ENCODE data around the gene HOXA6. TPM values are rescaled to one million over a fixed set of nuclear protein-coding genes. Genes with fewer than 3 reads are reported as not detected.

Gene HOXA6
- total RNA-seq, 2 experiments from 2014 or later: 4.1 to 12.0 TPM

DNA sequence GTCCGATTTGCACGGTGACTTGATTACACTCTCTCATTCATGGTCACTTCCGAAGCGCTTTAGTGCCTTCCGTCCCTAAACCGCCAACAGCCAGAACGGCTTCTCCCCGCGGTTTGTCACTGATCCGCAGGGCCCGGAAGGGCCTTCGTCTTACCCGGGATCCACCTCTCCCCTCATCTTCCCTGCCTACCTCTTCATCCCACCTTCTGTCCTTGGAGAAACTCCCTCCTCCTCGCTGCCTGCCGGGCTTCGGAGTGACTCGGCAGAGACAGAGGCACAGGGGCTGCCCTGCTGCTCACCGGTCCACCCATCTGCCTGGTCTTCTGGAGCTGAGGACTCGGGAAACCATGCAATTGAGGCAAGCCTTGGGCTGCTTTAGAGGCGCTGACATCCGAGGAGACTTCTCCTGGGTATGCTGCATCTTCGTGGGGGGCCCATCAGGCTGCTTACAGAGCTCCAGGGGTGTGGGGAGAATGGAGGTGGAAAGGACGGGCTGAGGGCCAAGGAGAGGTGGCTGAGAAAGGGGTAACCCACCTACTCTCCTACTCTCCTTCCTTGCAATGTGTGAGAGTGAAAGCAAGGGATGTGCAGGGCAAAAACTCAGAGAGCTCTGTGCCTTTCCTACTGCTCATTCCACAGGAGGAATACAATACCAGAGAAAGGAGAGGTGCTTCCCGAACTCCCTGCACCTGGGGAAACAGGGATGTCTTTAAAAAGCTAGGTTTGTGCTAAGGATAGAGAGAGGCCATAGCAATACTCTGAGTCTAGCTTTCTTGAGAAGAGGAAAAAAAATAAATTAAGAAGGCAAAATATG is 38.5 kb upstream of the HOXA6 start:
- H3K9me3 ChIP-seq (ENCODE audit: low read length): no peaks in the 10 kb centered on the region
- no peaks in the 10 kb centered on the region for H3K79me2 ChIP-seq (ENCODE audit: insufficient read depth, low read depth, low read length)
- no peaks in the 10 kb centered on the region for H3K4me1 ChIP-seq (ENCODE audit: insufficient read depth, low read length, poor library complexity, severe bottlenecking)
- H3K9me2 ChIP-seq (ENCODE audit: insufficient read depth, low read length): no peaks in the 10 kb centered on the region
- ChIA-PET POLR2A (interaction anchor here (0.6 to 0.8 kb wide), 3 partner anchors 92 to 506 kb away, joined by 3 read pairs; no protein-coding TSS in a partner anchor), CTCF (ENCODE audit: unreplicated experiment) (no interaction called here)
- H3K36me3 ChIP-seq (ENCODE audit: insufficient read depth, low read length): no peaks in the 10 kb centered on the region
- H2AFZ ChIP-seq (ENCODE audit: low read length): no peak overlapping the region
- TF ChIP-seq EZH2phosphoT487 (IDR thresholded peaks at IDR 0.05; ENCODE audit: borderline replicate concordance, low read depth, low read length): no peak
- TF ChIP-seq, protein P1, sequence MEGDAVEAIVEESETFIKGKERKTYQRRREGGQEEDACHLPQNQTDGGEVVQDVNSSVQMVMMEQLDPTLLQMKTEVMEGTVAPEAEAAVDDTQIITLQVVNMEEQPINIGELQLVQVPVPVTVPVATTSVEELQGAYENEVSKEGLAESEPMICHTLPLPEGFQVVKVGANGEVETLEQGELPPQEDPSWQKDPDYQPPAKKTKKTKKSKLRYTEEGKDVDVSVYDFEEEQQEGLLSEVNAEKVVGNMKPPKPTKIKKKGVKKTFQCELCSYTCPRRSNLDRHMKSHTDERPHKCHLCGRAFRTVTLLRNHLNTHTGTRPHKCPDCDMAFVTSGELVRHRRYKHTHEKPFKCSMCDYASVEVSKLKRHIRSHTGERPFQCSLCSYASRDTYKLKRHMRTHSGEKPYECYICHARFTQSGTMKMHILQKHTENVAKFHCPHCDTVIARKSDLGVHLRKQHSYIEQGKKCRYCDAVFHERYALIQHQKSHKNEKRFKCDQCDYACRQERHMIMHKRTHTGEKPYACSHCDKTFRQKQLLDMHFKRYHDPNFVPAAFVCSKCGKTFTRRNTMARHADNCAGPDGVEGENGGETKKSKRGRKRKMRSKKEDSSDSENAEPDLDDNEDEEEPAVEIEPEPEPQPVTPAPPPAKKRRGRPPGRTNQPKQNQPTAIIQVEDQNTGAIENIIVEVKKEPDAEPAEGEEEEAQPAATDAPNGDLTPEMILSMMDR (conservative IDR thresholded peaks at IDR 0.05; ENCODE audit: low read length): no peak
- intact Hi-C loops (cut with micrococcal nuclease; ENCODE audit: unreplicated experiment): no loop called here
- H3K4me2 ChIP-seq (ENCODE audit: low read length): no peak overlapping the region
- no peak overlapping the region for H3K4me3 ChIP-seq (ENCODE audit: low read depth, low read length, poor library complexity, severe bottlenecking)
- H4K20me1 ChIP-seq (ENCODE audit: insufficient read depth, low read length): no peaks in the 10 kb centered on the region
- no peak overlapping the region for H3K27ac ChIP-seq (ENCODE audit: low read depth, low read length, poor library complexity, severe bottlenecking)
- BruUV-seq (replicated peaks): no TSS peak
- DNase-seq (ENCODE audit: low spot score): no peak

DNA sequence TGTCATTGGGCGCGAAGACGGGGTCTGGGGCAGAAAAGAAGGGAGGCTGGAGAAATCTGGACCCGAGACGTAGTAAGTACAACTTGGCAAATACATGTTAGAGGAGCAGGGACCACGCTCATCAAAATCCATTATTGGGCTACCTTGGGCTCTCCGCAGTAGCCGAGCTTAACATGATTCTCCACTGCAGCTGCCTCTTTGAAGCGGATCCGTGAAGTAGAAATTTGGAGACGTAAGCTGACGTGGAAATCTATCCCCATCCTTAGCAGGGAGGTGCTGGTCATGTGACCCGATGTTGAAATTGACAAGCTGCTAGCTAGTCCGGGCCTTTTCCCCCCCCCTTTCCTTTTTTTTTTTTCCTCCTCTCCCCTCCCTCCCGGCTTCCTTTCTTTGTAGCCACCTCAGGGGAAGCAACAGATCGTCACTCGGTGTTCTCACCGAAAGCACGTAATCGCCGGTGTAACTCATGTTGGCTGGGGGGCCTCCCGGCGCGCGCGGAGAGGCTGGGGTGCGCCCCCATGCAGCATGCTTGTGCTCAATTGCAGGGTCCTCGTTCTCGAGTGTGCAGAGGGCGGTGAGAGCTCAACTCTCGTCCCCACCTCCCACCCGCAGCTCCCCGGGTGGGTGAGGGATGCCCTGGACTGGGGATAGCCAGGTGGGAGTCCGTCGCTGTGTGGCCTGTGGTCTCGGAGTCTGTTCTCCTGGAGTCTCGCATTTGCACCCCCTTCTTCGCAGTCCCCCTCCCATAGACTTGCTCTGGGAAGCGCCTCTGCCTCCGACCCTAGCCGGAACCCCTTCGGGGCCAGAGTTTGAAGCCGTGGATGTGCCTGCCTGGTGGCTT is 37.7 kb upstream of the HOXA6 start, which contains the start of gene HOXA11:
HOXA11 (minus strand) TSS at position 220 of the 841 bp plus-strand sequence; CDS start at position 132, 88 bp downstream.
- ChIA-PET CTCF (ENCODE audit: unreplicated experiment) (no interaction called here), POLR2A (interaction anchor here (0.6 to 0.8 kb wide), 3 partner anchors 92 to 507 kb away, joined by 3 read pairs; no protein-coding TSS in a partner anchor)
- Histone ChIP-seq H3K9me3 (ENCODE audit: low read length) (no peaks in the 10 kb centered on the region), H3K27ac (ENCODE audit: low read depth, low read length, poor library complexity, severe bottlenecking) (no peak within 1 kb of the TSS), H3K4me1 (ENCODE audit: insufficient read depth, low read length, poor library complexity, severe bottlenecking) (no peaks in the 10 kb centered on the region), H3K9me2 (ENCODE audit: insufficient read depth, low read length) (no peaks in the 10 kb centered on the region), H4K20me1 (ENCODE audit: insufficient read depth, low read length) (no peaks in the 10 kb centered on the region), H3K36me3 (ENCODE audit: insufficient read depth, low read length) (no peaks in the 10 kb centered on the region), H3K4me3 (ENCODE audit: low read depth, low read length, poor library complexity, severe bottlenecking) (no peak within 1 kb of the TSS), H3K4me2 (ENCODE audit: low read length) (peak within 1 kb of the TSS; percentile 43; the same call in 1 of the 2 replicates), H2AFZ (ENCODE audit: low read length) (no peak within 1 kb of the TSS), H3K79me2 (ENCODE audit: insufficient read depth, low read depth, low read length) (no peaks in the 10 kb centered on the region)
- no peak for DNase-seq (ENCODE audit: low spot score)
- BruUV-seq (replicated peaks): no TSS peak
- intact Hi-C loops (cut with micrococcal nuclease; ENCODE audit: unreplicated experiment): no loop called here
- no peak for TF ChIP-seq EZH2phosphoT487 (IDR thresholded peaks at IDR 0.05; ENCODE audit: borderline replicate concordance, low read depth, low read length)
- TF ChIP-seq, protein P1 (conservative IDR thresholded peaks at IDR 0.05; ENCODE audit: low read length): no peak
